Panc1 (cell line): ENCODE measurements around the gene CD151. TPM values are rescaled to one million over a fixed set of nuclear protein-coding genes. Genes with fewer than 3 reads are reported as not detected.

ENCODE experiments used
- ATAC-seq: fragments of 200-7000 bp; cut with Tn5 transposase; 2 replicates; pipeline ENCODE4 v1.9.1; 2020; ENCODE audit warnings: mild to moderate bottlenecking, moderate library complexity
- BruUV-seq: library from RNA; stranded (reverse); fragments of 400-500 nt; replicated peaks from 2 replicates; lab custom pipeline; 2021; lab: Mats Ljungman, UMichigan
- CTCF ChIA-PET: fragments of 300-600 bp; sonication (Branson Sonifier 250); formaldehyde crosslinking; loops from one replicate; lab custom pipeline; 2022; ENCODE audit warnings: antibody characterized with exemption; lab: Charles Lee
- POLR2A ChIA-PET: fragments of 300-600 bp; sonication (Branson Sonifier 250); formaldehyde crosslinking; loops from one replicate; lab custom pipeline; 2022; ENCODE audit warnings: antibody characterized with exemption; lab: Charles Lee
- DNase-seq: peaks from one replicate; pipeline ENCODE4 v3.0.0-alpha.2; 2010; ENCODE audit warnings: low read depth, low spot score
- H3K27ac ChIP-seq: 2 replicates; pipeline ENCODE4 v1.5.1; 2011; ENCODE audit warnings: mild to moderate bottlenecking, low read length, inconsistent platforms
- H3K27me3 ChIP-seq: fragments of 200-500 bp; sonication (Bioruptor generic); 2 replicates; pipeline ENCODE4 v1.6.0; 2014; ENCODE audit warnings: low read length, inconsistent platforms; ENCODE audit not compliant: control insufficient read depth, insufficient read depth
- H3K36me3 ChIP-seq: fragments of 200-500 bp; sonication (Bioruptor generic); 2 replicates; pipeline ENCODE4 v1.5.1; 2014; ENCODE audit warnings: inconsistent platforms, mild to moderate bottlenecking, low read length, moderate library complexity; ENCODE audit not compliant: control insufficient read depth, insufficient read depth
- H3K4me1 ChIP-seq: 2 replicates; pipeline ENCODE4 v1.5.1; 2011; ENCODE audit warnings: inconsistent platforms, mild to moderate bottlenecking, low read length, moderate library complexity; ENCODE audit not compliant: control insufficient read depth, insufficient read depth
- H3K4me3 ChIP-seq, 2 experiments: 2 replicates each; pipeline ENCODE4 v1.5.1; 2011 to 2012; ENCODE audit warnings: low read depth in 2 of 2, low read length in 2 of 2, mild to moderate bottlenecking in 2 of 2, inconsistent platforms in 1 of 2, moderate library complexity in 1 of 2
- H3K9me3 ChIP-seq: fragments of 200-500 bp; sonication (Bioruptor generic); 2 replicates; pipeline ENCODE4 v1.5.1; 2014; ENCODE audit warnings: low read depth, mild to moderate bottlenecking, inconsistent platforms, low read length, moderate library complexity; ENCODE audit not compliant: control insufficient read depth, insufficient read depth
- CTCF ChIP-seq: fragments of 450-650 bp; IDR thresholded peaks from 2 replicates; pipeline ENCODE4 v1.5.1; 2017; ENCODE audit warnings: mild to moderate bottlenecking
- POLR2AphosphoS5 ChIP-seq: IDR thresholded peaks from 2 replicates; pipeline ENCODE4 v1.6.1; 2012; ENCODE audit warnings: mild to moderate bottlenecking, low read depth, low read length, moderate library complexity
- REST ChIP-seq, 2 experiments: IDR thresholded peaks; 2 replicates each; pipeline ENCODE4 v1.6.1; 2011 to 2012; ENCODE audit warnings: low read depth in 2 of 2, control low read depth in 1 of 2, low read length in 1 of 2, mild to moderate bottlenecking in 1 of 2, moderate library complexity in 1 of 2; ENCODE audit not compliant: insufficient read depth in 1 of 2
- SIN3A ChIP-seq: IDR thresholded peaks from 2 replicates; pipeline ENCODE4 v1.6.1; 2012; ENCODE audit warnings: low read depth, mild to moderate bottlenecking, low read length, moderate library complexity, borderline replicate concordance; ENCODE audit not compliant: insufficient read depth
- TCF7L2 ChIP-seq: IDR thresholded peaks from 2 replicates; pipeline ENCODE4 v1.6.1; 2011; ENCODE audit warnings: mild to moderate bottlenecking, low read depth, low read length, inconsistent platforms
- in situ Hi-C: cut with HindIII; loops from 2 replicates; pipeline ENCODE4 v1.10.0; 2016; ENCODE audit warnings: low sequenced_read_pairs, low pct_unique_long_range_greater_than_20kb
- intact Hi-C: fragments of 100-400 bp; cut with micrococcal nuclease; formaldehyde crosslinking; loops from one replicate; pipeline ENCODE4 v1.10.0; 2022; ENCODE audit not compliant: unreplicated experiment
- total RNA-seq: library from RNA; stranded (reverse); gene quantifications from one replicate; pipeline ENCODE4 v1.2.1, GENCODE V29; 2021; ENCODE audit not compliant: unreplicated experiment

CD151 gene
- total RNA-seq, 1 experiment from 2014 or later = 680 TPM

DNA sequence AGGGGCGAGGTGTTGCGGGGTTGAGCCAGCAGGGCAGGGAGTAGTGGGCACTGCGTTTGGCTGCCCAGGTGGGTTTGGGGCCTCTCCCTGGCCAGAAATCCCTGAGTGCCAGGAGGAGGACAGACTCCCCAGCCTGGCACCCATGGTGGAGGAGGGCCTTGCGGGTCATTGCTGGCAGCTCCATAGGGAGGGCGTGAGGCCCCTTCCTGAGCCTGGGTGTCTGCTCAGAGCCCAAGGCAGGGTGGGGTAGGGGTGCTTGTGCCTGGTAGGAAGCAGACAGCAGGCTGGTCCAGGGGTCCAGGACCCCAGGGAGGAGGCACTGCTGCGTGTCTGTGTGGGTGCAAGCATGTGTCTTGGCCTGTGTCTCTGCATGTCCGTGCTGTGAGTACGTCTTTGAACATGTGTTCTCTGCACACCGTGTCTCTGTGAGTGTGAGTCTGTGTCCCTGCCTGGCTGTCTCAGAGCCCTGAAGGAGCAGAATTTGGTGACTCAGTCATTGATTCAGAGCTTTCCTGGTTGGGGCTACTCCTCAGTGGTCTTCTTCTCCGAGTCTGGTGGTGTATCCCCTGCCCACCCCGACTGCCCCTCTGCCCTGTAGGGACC is 13.8 kb downstream of the CD151 start:
- intact Hi-C loops (no loop called here), in situ Hi-C loops (no loop called here)
- POLR2A ChIA-PET = interaction anchor here (0.5 kb wide), 1 partner anchor 20 kb away, joined by 6 read pairs; no protein-coding TSS in a partner anchor

GRCh38 chr11:847876-848275 is 15.1 kb downstream of the CD151 start:
- Histone ChIP-seq H3K27me3 (no peaks in the 10 kb centered on the region), H3K4me1 (peaks cover 68% of the 10 kb centered on the region), H3K27ac (no peak overlapping the region; the same call in 1 of the 2 replicates), H3K36me3 (peaks cover 3% of the 10 kb centered on the region), H3K9me3 (no peaks in the 10 kb centered on the region), H3K4me3 (no peak overlapping the region)
- CTCF ChIA-PET = interaction anchor here (0.7 to 1.2 kb wide), 3 partner anchors 8 to 227 kb away, joined by 3 to 5 read pairs (median 3); partner anchors contain the start of gene MUC2
- TF ChIP-seq TCF7L2 (no peak), POLR2AphosphoS5 (no peak), SIN3A (no peak), CTCF (0 out of 2 replicates have a peak, but pooled peaks have one; percentile 54), REST (IDR thresholded peaks at IDR 0.05; ENCODE audit: insufficient read depth in 1 of 2, low read depth in 2 of 2, low read length in 1 of 2) (no peak)
- in situ Hi-C loops = no loop called here
- intact Hi-C loops = no loop called here
- POLR2A ChIA-PET = no interaction called here
- ATAC-seq (no peak), DNase-seq (no peak)
- no TSS peak for BruUV-seq

More for the DNA sequence above, 13.8 kb downstream of the CD151 start:
- H3K36me3 ChIP-seq = peaks cover 3% of the 10 kb centered on the region
- H3K4me3 ChIP-seq = no peak overlapping the region
- H3K27ac ChIP-seq = peak overlapping the region; percentile 97
- DNase-seq = no peak
- no peaks in the 10 kb centered on the region for H3K9me3 ChIP-seq
- TF ChIP-seq REST (IDR thresholded peaks at IDR 0.05; ENCODE audit: insufficient read depth in 1 of 2, low read depth in 2 of 2, low read length in 1 of 2) = no peak
- TF ChIP-seq POLR2AphosphoS5 = peak; percentile 40
- peaks cover 59% of the 10 kb centered on the region for H3K4me1 ChIP-seq
- BruUV-seq = no TSS peak
- CTCF ChIA-PET = interaction anchor here (0.6 to 1.2 kb wide), 2 partner anchors 35 to 43 kb away, joined by 3 read pairs; no protein-coding TSS in a partner anchor
- 0 out of 2 replicates have a peak, but pooled peaks have one; percentile 3 for ATAC-seq
- H3K27me3 ChIP-seq = no peaks in the 10 kb centered on the region
